ENCODE results near the gene MYNN. TPM values are rescaled to one million over a fixed set of nuclear protein-coding genes. Genes with fewer than 3 reads are reported as not detected.

Gene MYNN
- total and polyA plus RNA-seq, 2 donors (not counting 1 experiment from before 2014, with no cell fraction given) = 14.7 to 24.0 TPM

DNA sequence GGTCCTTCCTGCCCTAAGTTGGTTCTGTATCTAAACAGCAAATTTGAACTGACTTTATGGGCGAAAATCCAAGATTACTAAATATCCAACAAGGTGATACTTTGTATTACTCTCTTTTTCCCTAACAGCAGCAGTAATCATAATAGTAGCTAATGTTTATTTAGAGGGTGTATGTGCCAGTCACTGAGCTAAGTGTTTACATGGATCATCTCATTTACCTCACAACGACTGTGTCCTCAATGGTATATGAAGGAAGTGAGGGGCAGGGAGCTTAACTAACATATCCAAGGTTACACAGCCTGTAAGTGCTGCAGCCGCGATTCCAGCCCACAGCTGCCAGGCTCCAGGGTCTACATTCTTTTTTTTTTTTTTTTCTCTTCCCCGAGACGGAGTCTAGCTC, 49.8 kb downstream of the MYNN start:
- Histone ChIP-seq H3K79me2 (ENCODE audit: control insufficient read depth, insufficient read depth, low read length) (no peaks in the 10 kb centered on the region), H3K36me3 (replicated peaks in 1 of 2; ENCODE audit: control extremely low read depth in 1 of 2, control insufficient read depth in 1 of 2, extremely low read depth in 1 of 2, insufficient read depth in 2 of 2, low read length in 1 of 2) (no peaks in the 10 kb centered on the region), H3K4me2 (replicated peaks; ENCODE audit: low read depth, low read length, poor library complexity, severe bottlenecking) (no peak overlapping the region), H3K27ac (ENCODE audit: low read length in 2 of 2) (no peak overlapping the region), H2AFZ (ENCODE audit: insufficient read depth, low read depth, low read length, poor library complexity, severe bottlenecking) (no peak overlapping the region), H3K27me3 (replicated peaks in 1 of 4; ENCODE audit: control extremely low read depth in 1 of 4, control insufficient read depth in 3 of 4, insufficient read depth in 4 of 4, low read length in 3 of 4) (no peaks in the 10 kb centered on the region), H3K9ac (ENCODE audit: low read length) (no peak overlapping the region), H3K4me3 (ENCODE audit: control extremely low read depth in 1 of 5, extremely low read depth in 1 of 5, insufficient read depth in 1 of 5, low read depth in 2 of 5, low read length in 4 of 5) (no peak overlapping the region), H3K4me1 (ENCODE audit: control insufficient read depth in 2 of 2, insufficient read depth in 2 of 2, low read length in 2 of 2) (peaks cover 0 to 8% of the 10 kb centered on the region in 2 donors), H4K20me1 (ENCODE audit: control insufficient read depth, insufficient read depth, low read length, poor library complexity, severe bottlenecking) (no peaks in the 10 kb centered on the region), H3K9me3 (ENCODE audit: control extremely low read depth in 1 of 3, control insufficient read depth in 2 of 3, insufficient read depth in 1 of 3, low read length in 2 of 3) (no peaks in the 10 kb centered on the region)
- TF ChIP-seq, protein P1, sequence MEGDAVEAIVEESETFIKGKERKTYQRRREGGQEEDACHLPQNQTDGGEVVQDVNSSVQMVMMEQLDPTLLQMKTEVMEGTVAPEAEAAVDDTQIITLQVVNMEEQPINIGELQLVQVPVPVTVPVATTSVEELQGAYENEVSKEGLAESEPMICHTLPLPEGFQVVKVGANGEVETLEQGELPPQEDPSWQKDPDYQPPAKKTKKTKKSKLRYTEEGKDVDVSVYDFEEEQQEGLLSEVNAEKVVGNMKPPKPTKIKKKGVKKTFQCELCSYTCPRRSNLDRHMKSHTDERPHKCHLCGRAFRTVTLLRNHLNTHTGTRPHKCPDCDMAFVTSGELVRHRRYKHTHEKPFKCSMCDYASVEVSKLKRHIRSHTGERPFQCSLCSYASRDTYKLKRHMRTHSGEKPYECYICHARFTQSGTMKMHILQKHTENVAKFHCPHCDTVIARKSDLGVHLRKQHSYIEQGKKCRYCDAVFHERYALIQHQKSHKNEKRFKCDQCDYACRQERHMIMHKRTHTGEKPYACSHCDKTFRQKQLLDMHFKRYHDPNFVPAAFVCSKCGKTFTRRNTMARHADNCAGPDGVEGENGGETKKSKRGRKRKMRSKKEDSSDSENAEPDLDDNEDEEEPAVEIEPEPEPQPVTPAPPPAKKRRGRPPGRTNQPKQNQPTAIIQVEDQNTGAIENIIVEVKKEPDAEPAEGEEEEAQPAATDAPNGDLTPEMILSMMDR (IDR thresholded peaks at IDR 0.05) = no peak
- no peak for TF ChIP-seq EZH2 (IDR thresholded peaks at IDR 0.05; ENCODE audit: borderline replicate concordance, insufficient read depth, low read depth, low read length, poor library complexity, severe bottlenecking)
- POLR2A ChIA-PET = no interaction called here
- intact Hi-C loops (cut with micrococcal nuclease) = no loop called here
- Mint-ChIP-seq H3K27me3 (no peaks in the 10 kb centered on the region), H3K4me1 (peaks cover 7% of the 10 kb centered on the region), H3K27ac (no peak overlapping the region), H3K9me3 (ENCODE audit: insufficient read depth) (no peaks in the 10 kb centered on the region), H3K4me3 (no peak overlapping the region)
- CTCF ChIA-PET = interaction anchor here (1.1 kb wide), 1 partner anchor 9 kb away, joined by 3 read pairs; no protein-coding TSS in a partner anchor
- DNase-seq = no peak
- 80% methylated on average over 1 of the region's 6 CpGs for WGBS (ENCODE audit: insufficient coverage)
- ATAC-seq (ENCODE audit: low read depth) = no peak

DNA sequence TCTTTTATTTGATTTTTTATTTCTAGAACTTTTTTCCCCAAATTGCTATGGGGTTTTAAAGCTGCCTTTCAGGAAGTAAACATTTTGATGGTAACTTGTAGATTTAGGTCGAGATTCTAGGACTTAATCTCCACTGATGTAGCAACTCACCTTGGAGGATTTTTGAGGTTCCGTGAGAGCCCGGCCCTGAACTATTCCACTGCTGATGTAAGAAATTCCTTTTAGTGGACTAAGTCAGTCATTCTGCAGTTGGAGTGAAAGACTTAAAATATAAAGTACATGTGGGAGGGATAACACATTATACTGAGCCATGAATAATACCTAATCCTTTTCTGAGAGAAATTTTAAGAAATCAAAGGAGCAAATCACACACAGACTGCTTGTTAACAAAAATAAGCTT, 52.1 kb downstream of the MYNN start:
- H3K9me3 Mint-ChIP-seq (ENCODE audit: insufficient read depth) = no peaks in the 10 kb centered on the region
- H3K9ac ChIP-seq (ENCODE audit: low read length) = no peak overlapping the region

More for the DNA sequence above, 52.1 kb downstream of the MYNN start:
- ATAC-seq (ENCODE audit: low read depth) (no peak), DNase-seq (no peak)
- Mint-ChIP-seq H3K4me3 (no peak overlapping the region), H3K4me1 (peaks cover 6% of the 10 kb centered on the region), H3K27ac (no peak overlapping the region), H3K27me3 (no peaks in the 10 kb centered on the region)
- Histone ChIP-seq H3K36me3 (replicated peaks in 1 of 2; ENCODE audit: control extremely low read depth in 1 of 2, control insufficient read depth in 1 of 2, extremely low read depth in 1 of 2, insufficient read depth in 2 of 2, low read length in 1 of 2) (no peaks in the 10 kb centered on the region), H3K79me2 (ENCODE audit: control insufficient read depth, insufficient read depth, low read length) (no peaks in the 10 kb centered on the region), H3K27me3 (replicated peaks in 1 of 4; ENCODE audit: control extremely low read depth in 1 of 4, control insufficient read depth in 3 of 4, insufficient read depth in 4 of 4, low read length in 3 of 4) (no peaks in the 10 kb centered on the region), H2AFZ (ENCODE audit: insufficient read depth, low read depth, low read length, poor library complexity, severe bottlenecking) (no peak overlapping the region), H3K9me3 (ENCODE audit: control extremely low read depth in 1 of 3, control insufficient read depth in 2 of 3, insufficient read depth in 1 of 3, low read length in 2 of 3) (no peaks in the 10 kb centered on the region), H3K4me3 (ENCODE audit: control extremely low read depth in 1 of 5, extremely low read depth in 1 of 5, insufficient read depth in 1 of 5, low read depth in 2 of 5, low read length in 4 of 5) (no peak overlapping the region), H4K20me1 (ENCODE audit: control insufficient read depth, insufficient read depth, low read length, poor library complexity, severe bottlenecking) (no peaks in the 10 kb centered on the region), H3K4me2 (replicated peaks; ENCODE audit: low read depth, low read length, poor library complexity, severe bottlenecking) (no peak overlapping the region), H3K27ac (ENCODE audit: low read length in 2 of 2) (no peak overlapping the region), H3K4me1 (ENCODE audit: control insufficient read depth in 2 of 2, insufficient read depth in 2 of 2, low read length in 2 of 2) (no peaks in the 10 kb centered on the region)
- intact Hi-C loops (cut with micrococcal nuclease) = no loop called here
- ChIA-PET POLR2A (interaction anchor here (0.6 kb wide), 1 partner anchor 156 kb away, joined by 4 read pairs; no protein-coding TSS in a partner anchor), CTCF (interaction anchor here (1.0 kb wide), 1 partner anchor 37 kb away, joined by 3 read pairs; no protein-coding TSS in a partner anchor)
- TF ChIP-seq, protein P1 (IDR thresholded peaks at IDR 0.05) = no peak
- no peak for TF ChIP-seq EZH2 (IDR thresholded peaks at IDR 0.05; ENCODE audit: borderline replicate concordance, insufficient read depth, low read depth, low read length, poor library complexity, severe bottlenecking)
- 80% methylated on average over 1 of the region's 3 CpGs for WGBS (ENCODE audit: insufficient coverage)
